Stomach (tissue), 4 donors: ENCODE data around the gene RIF1.

Experiments used
- POLR2A ChIP-seq, 4 donors: fragments of 450-650 bp; IDR thresholded peaks; one replicate each; pipeline ENCODE4 v1.6.1; 2016; ENCODE audit warnings: antibody characterized with exemption in 4 of 4, control low read depth in 2 of 4, mild to moderate bottlenecking in 1 of 4, moderate library complexity in 1 of 4
- POLR2AphosphoS5 ChIP-seq, 3 donors: sonication (generic); formaldehyde crosslinking; IDR thresholded peaks; one replicate each; pipeline ENCODE4 v1.6.1; 2016; ENCODE audit warnings: antibody characterized with exemption in 3 of 3
- TF ChIP-seq, protein P1 (sequence below), 7 experiments: fragments of 450-650 bp in 4 of 7; fragments of 200-600 bp in 3 of 7; sonication (generic) in 3 of 7; IDR thresholded peaks; one replicate each; pipeline ENCODE4 v1.5.1; 2016 to 2019; ENCODE audit warnings: antibody characterized with exemption in 7 of 7, control low read depth in 2 of 7, mild to moderate bottlenecking in 1 of 7

DNA sequence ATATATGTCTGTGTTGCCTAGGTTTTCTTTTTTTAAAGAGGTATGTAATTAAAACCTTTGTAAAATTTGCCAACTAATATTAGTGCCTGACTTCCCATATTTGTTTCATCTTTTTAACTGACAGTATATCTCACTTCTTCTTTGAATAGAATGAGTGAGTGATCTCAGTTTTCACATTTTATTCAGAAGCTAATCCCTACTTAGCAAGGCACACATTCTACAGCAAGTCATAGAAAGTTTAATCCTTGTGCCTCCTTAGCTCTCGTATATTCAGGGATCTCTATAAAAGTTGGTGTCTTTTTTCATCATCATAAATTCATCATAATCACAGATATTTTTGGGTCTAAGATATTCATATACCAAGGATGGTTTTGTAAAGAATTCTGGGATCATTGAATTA, 66.6 kb downstream of the RIF1 start:
- TF ChIP-seq, protein P1, sequence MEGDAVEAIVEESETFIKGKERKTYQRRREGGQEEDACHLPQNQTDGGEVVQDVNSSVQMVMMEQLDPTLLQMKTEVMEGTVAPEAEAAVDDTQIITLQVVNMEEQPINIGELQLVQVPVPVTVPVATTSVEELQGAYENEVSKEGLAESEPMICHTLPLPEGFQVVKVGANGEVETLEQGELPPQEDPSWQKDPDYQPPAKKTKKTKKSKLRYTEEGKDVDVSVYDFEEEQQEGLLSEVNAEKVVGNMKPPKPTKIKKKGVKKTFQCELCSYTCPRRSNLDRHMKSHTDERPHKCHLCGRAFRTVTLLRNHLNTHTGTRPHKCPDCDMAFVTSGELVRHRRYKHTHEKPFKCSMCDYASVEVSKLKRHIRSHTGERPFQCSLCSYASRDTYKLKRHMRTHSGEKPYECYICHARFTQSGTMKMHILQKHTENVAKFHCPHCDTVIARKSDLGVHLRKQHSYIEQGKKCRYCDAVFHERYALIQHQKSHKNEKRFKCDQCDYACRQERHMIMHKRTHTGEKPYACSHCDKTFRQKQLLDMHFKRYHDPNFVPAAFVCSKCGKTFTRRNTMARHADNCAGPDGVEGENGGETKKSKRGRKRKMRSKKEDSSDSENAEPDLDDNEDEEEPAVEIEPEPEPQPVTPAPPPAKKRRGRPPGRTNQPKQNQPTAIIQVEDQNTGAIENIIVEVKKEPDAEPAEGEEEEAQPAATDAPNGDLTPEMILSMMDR (IDR thresholded peaks at IDR 0.05) = no peak
- TF ChIP-seq POLR2A (IDR thresholded peaks at IDR 0.05) (no peak), POLR2AphosphoS5 (IDR thresholded peaks at IDR 0.05) (no peak)
